Measurements from ENCODE around the gene PACS2. TPM values are rescaled to one million over a fixed set of nuclear protein-coding genes. Genes with fewer than 3 reads are reported as not detected.
"Not testable (repeated sequence)": the region's sequence is repeated elsewhere in the genome, so short reads cannot be mapped to it uniquely, and the experiment has no call there.

The PACS2 gene
- total RNA-seq, 1 donor from 2014 or later: 263 TPM

DNA sequence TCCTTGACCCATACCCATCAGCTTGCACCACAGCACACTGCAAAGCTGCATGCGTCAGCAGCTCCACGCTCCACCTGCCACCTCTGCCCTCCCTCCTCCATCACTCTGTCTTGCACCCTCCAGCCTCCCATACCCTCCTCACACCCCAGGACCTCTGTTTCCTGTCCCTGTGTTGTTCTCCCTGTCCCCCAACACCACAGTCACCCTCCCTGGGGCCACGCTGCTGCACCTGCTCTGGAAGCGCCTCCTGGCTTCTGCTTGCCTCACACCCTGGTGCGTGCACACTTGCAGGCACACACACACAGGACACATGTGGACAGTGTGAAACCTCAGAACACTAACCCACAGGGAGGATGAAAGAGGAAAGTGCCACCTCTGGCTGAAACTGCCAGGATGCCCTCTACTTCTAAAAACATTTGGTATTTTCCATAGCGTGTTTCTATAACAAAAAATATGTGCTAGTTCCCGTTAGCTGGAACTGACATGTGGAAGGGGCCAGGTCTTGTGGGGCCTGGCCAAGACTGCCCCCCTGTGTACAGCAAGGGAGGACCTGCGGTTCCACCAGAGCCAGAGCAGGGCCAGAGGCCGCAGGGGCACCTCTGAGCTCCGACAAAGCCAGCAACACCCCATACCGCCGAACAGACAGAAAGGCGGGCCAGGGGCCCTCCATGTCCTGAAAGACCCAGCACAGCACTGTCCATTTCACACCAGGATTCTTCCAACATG is 23.8 kb upstream of the PACS2 start:
- Mint-ChIP-seq H3K36me3 (ENCODE audit: unreplicated experiment) (no peaks in the 10 kb centered on the region), H3K27ac (ENCODE audit: unreplicated experiment) (peak overlapping the region; percentile 43)
- no peak for DNase-seq

DNA sequence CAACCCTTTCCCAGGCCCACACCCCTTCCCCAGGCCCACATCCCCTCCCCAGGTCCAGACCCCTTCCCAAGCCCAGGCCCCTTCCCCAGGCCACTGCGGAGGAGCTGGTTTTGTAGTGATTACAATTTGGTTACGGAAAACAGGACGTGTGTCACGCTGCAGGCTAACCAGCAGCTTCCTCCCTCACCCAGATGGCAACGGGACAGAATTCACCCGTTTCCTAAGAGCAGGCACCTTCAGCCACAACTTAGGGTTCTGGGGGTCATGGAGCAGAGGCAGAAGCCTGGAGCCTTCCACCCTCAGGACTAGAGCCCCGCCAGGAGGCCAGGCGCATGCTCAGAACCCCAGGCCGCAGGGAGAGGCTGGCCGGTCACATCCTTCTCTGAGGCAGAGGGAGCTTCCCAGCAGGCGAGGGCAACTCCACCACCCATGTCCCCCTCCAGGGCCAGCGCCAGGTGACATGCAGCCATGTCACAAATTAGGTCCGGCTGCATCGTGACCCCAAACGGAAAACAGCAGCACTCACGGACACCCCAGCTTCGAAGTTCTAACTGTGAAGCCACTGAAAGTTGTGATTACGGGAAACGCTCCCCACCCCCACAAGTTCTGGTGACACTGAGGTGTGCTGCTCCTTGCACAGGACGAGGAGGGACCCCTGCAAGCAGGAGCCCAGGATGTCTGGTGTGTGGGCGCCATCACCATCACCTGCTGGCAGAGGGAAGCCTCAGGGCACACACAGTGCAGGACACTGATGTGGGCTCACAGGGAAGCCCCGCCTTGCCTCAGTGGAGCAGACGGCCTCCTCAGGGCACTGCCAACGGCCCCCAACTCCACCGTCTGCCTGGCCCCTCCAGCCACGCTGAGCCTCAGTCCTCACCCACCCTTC is 21.5 kb upstream of the PACS2 start:
- Mint-ChIP-seq H3K27me3 (ENCODE audit: unreplicated experiment) (peaks cover 5% of the 10 kb centered on the region), H3K4me1 (ENCODE audit: low read depth, unreplicated experiment) (peaks cover 11% of the 10 kb centered on the region), H3K36me3 (ENCODE audit: unreplicated experiment) (peaks cover 1% of the 10 kb centered on the region), H3K27ac (ENCODE audit: unreplicated experiment) (no peak overlapping the region), H3K4me3 (ENCODE audit: unreplicated experiment) (no peak overlapping the region), H3K9me3 (ENCODE audit: unreplicated experiment) (peaks cover 11% of the 10 kb centered on the region)
- TF ChIP-seq, protein P1, sequence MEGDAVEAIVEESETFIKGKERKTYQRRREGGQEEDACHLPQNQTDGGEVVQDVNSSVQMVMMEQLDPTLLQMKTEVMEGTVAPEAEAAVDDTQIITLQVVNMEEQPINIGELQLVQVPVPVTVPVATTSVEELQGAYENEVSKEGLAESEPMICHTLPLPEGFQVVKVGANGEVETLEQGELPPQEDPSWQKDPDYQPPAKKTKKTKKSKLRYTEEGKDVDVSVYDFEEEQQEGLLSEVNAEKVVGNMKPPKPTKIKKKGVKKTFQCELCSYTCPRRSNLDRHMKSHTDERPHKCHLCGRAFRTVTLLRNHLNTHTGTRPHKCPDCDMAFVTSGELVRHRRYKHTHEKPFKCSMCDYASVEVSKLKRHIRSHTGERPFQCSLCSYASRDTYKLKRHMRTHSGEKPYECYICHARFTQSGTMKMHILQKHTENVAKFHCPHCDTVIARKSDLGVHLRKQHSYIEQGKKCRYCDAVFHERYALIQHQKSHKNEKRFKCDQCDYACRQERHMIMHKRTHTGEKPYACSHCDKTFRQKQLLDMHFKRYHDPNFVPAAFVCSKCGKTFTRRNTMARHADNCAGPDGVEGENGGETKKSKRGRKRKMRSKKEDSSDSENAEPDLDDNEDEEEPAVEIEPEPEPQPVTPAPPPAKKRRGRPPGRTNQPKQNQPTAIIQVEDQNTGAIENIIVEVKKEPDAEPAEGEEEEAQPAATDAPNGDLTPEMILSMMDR (IDR thresholded peaks at IDR 0.05; ENCODE audit: partially characterized antibody, unreplicated experiment): no peak
- DNase-seq: no peak

More for the DNA sequence above, 23.8 kb upstream of the PACS2 start:
- Mint-ChIP-seq H3K9me3 (ENCODE audit: unreplicated experiment) (peaks cover 7% of the 10 kb centered on the region), H3K4me3 (ENCODE audit: unreplicated experiment) (no peak overlapping the region), H3K4me1 (ENCODE audit: low read depth, unreplicated experiment) (peaks cover 11% of the 10 kb centered on the region), H3K27me3 (ENCODE audit: unreplicated experiment) (peaks cover 5% of the 10 kb centered on the region)
- TF ChIP-seq, protein P1 (IDR thresholded peaks at IDR 0.05; ENCODE audit: partially characterized antibody, unreplicated experiment): no peak

DNA sequence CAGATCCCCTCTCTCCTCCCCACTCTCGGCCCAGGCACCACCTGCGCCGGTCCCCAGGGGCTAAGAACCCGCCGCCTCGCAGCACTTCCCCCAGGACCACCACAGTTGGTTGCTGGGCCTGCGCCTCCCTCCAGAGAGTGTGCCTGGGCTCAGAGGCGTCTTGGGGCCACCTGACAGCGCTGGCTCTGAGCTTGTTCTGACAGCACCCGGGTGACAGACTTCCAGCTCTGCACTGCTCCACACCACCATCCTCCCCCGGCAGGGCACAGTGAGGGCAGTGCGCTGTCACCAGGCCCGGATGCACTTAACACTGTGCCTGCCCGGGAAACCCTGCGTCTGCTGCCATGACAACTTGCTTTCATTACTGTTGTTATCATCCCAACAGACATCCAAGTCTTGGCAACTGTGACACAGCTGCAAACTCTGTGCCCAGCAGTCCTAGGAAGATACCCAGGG is 20.4 kb upstream of the PACS2 start:
- Mint-ChIP-seq H3K27me3 (ENCODE audit: unreplicated experiment) (peaks cover 5% of the 10 kb centered on the region), H3K4me3 (ENCODE audit: unreplicated experiment) (peak overlapping the region; percentile 64), H3K9me3 (ENCODE audit: unreplicated experiment) (peaks cover 13% of the 10 kb centered on the region), H3K36me3 (ENCODE audit: unreplicated experiment) (peaks cover 3% of the 10 kb centered on the region), H3K27ac (ENCODE audit: unreplicated experiment) (peak overlapping the region; percentile 65), H3K4me1 (ENCODE audit: low read depth, unreplicated experiment) (peaks cover 11% of the 10 kb centered on the region)
- no peak for DNase-seq
- TF ChIP-seq, protein P1 (IDR thresholded peaks at IDR 0.05; ENCODE audit: partially characterized antibody, unreplicated experiment): no peak

DNA sequence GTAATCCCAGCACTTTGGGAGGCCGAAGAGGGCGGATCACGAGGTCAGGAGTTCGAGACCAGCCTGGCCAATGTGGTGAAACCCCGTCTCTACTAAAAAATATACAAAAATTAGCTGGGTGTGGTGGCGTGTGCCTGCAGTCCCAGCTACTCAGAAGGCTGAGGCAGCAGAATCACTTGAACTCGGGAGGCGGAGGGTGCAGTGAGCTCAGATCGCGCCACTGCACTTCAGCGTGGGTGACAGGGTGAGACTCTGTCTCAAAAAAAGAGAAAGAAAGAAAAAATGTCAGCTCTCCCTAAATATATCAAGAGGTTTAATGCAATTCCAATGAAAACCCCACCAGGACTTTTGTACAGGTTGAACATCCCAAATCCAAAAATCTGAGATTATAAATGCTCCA is 17.2 kb upstream of the PACS2 start:
- not testable (repeated sequence) for H3K27ac Mint-ChIP-seq (ENCODE audit: unreplicated experiment); DNase-seq; H3K4me3 Mint-ChIP-seq (ENCODE audit: unreplicated experiment); H3K27me3 Mint-ChIP-seq (ENCODE audit: unreplicated experiment); H3K36me3 Mint-ChIP-seq (ENCODE audit: unreplicated experiment)
- H3K9me3 Mint-ChIP-seq (ENCODE audit: unreplicated experiment): peaks cover 20% of the 10 kb centered on the region
- peaks cover 10% of the 10 kb centered on the region for H3K4me1 Mint-ChIP-seq (ENCODE audit: low read depth, unreplicated experiment)

DNA sequence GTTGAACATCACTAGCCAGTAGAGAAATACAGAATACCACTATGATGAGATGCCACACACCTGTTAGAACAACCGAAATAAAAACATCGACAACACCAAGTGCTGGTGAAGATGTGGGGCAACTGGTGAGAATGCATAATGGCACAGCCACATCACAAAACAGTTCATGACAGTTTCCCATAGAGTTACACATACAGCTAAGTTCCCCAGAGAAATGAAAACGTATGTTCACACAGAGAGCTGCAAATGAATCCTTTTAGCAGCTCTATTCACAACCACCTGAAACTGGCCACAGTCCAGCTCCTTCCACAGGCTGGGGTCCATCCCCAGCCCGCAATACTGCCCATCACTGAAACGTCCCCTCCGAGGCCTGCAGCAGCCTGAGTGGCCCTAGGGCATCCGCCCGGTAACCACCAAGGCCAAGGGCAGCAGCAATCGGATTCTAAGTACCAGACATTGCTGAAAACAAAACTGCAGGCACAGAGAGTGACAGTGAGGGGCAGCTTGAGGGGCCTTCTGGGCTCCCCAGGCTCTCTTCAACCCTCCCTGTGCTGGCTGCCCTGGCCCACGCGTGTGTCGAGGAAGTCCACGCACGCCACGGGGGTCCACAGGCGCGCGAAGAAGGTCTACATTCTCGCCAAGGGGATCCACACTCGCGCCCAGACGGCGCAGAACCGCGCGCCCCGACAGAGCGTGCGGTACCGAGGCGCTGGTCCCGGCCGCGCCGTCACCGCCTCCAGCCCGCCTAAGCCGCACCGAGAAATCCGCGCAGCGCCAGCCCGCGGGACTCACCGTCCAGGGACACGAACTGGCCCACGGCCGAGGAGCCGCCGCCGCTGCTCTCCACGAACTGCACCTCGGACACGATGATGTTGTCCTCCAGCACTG is 14.7 kb upstream of the PACS2 start:
- peaks cover 2% of the 10 kb centered on the region for H3K4me1 Mint-ChIP-seq (ENCODE audit: low read depth, unreplicated experiment)
- H3K36me3 Mint-ChIP-seq (ENCODE audit: unreplicated experiment): peaks cover 8% of the 10 kb centered on the region
- H3K9me3 Mint-ChIP-seq (ENCODE audit: unreplicated experiment): peaks cover 17% of the 10 kb centered on the region
- H3K27me3 Mint-ChIP-seq (ENCODE audit: unreplicated experiment): peaks cover 8% of the 10 kb centered on the region
- peak overlapping the region; percentile 89 for H3K4me3 Mint-ChIP-seq (ENCODE audit: unreplicated experiment)
- H3K27ac Mint-ChIP-seq (ENCODE audit: unreplicated experiment): peak overlapping the region; percentile 85
- DNase-seq: peak; percentile 50
- TF ChIP-seq, protein P1 (IDR thresholded peaks at IDR 0.05; ENCODE audit: partially characterized antibody, unreplicated experiment): no peak

Data from glutamatergic neuron (in vitro differentiated cells).